ENCODE measurements around the gene WDR81. TPM values are rescaled to one million over a fixed set of nuclear protein-coding genes. Genes with fewer than 3 reads are reported as not detected.

WDR81 gene
- total and polyA plus RNA-seq, 10 of the 15 experiments (the other 5 are each of a cell fraction or from before 2014, with no cell fraction given), result 0.13 to 22.4 (median 7.3) TPM; not detected in 1

DNA sequence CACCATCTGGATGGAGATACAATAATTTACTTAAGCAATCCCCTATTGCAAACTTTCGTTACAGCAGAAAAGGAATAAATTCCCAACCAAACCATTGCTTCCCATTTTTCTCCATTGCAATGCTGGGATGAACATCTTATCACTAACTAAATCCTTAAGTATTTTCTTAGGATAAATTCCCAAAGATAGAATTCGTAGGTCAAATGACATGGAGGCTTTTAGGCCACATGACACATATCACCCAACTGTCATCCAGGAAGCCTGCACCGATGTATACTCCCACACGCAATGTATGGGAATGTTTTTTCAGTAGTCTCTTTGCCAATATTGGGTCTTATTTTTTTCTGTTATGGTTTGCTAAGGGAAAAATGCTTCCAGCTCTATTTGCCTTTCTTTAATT lies 12.7 kb upstream of the WDR81 start:
- ChIA-PET SMC1A (ENCODE audit: uncharacterized antibody, unreplicated experiment) (no interaction called here), POLR2A (no interaction called here), RAD21 (ENCODE audit: unreplicated experiment) (no interaction called here), CTCF (no interaction called here)
- H2AFZ ChIP-seq (ENCODE audit: control insufficient read depth, low read depth, low read length), result no peak overlapping the region
- no peak overlapping the region for H3K4me2 ChIP-seq (ENCODE audit: control insufficient read depth, insufficient read depth)
- H3K36me3 ChIP-seq (ENCODE audit: control insufficient read depth in 2 of 2, insufficient read depth in 2 of 2, low read length in 1 of 2), result peaks cover 0 to 7% of the 10 kb centered on the region in 2 experiments; a peak in 2 of 4 replicates
- WGBS (ENCODE audit: insufficient coverage, insufficient replicate concordance, low lambda C conversion rate, missing lambda C conversion rate), result 87% methylated on average over 4 of the region's 4 CpGs
- in situ Hi-C loops (cut with MboI), result no loop called here
- no peak overlapping the region for H3K9ac ChIP-seq (ENCODE audit: control insufficient read depth, insufficient read depth, low read length)
- DNase-seq (ENCODE audit: low read depth, low spot score) (no peak), ATAC-seq (no peak), FAIRE-seq (no peak)
- no TSS peak for BruUV-seq (replicated peaks)
- TF ChIP-seq, protein P1, sequence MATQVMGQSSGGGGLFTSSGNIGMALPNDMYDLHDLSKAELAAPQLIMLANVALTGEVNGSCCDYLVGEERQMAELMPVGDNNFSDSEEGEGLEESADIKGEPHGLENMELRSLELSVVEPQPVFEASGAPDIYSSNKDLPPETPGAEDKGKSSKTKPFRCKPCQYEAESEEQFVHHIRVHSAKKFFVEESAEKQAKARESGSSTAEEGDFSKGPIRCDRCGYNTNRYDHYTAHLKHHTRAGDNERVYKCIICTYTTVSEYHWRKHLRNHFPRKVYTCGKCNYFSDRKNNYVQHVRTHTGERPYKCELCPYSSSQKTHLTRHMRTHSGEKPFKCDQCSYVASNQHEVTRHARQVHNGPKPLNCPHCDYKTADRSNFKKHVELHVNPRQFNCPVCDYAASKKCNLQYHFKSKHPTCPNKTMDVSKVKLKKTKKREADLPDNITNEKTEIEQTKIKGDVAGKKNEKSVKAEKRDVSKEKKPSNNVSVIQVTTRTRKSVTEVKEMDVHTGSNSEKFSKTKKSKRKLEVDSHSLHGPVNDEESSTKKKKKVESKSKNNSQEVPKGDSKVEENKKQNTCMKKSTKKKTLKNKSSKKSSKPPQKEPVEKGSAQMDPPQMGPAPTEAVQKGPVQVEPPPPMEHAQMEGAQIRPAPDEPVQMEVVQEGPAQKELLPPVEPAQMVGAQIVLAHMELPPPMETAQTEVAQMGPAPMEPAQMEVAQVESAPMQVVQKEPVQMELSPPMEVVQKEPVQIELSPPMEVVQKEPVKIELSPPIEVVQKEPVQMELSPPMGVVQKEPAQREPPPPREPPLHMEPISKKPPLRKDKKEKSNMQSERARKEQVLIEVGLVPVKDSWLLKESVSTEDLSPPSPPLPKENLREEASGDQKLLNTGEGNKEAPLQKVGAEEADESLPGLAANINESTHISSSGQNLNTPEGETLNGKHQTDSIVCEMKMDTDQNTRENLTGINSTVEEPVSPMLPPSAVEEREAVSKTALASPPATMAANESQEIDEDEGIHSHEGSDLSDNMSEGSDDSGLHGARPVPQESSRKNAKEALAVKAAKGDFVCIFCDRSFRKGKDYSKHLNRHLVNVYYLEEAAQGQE (IDR thresholded peaks at IDR 0.05; ENCODE audit: low read depth, low read length), result no peak
- H3K27me3 ChIP-seq (replicated peaks in 1 of 2; ENCODE audit: control insufficient read depth in 2 of 2, insufficient read depth in 2 of 2, low read length in 1 of 2), result peaks cover 0 to 5% of the 10 kb centered on the region in 2 experiments; a peak in 2 of 4 replicates
- H3K4me3 ChIP-seq, result no peak overlapping the region
- H3K4me1 ChIP-seq (ENCODE audit: control insufficient read depth, insufficient read depth, low read length), result peaks cover 9% of the 10 kb centered on the region
- H3K27ac ChIP-seq (ENCODE audit: control insufficient read depth, insufficient read depth), result no peak overlapping the region
- H4K20me1 ChIP-seq (ENCODE audit: control insufficient read depth, insufficient read depth), result no peaks in the 10 kb centered on the region
- intact Hi-C loops (cut with micrococcal nuclease; ENCODE audit: unreplicated experiment), result no loop called here
- no peaks in the 10 kb centered on the region for H3K9me3 ChIP-seq (replicated peaks; ENCODE audit: control insufficient read depth, insufficient read depth, low read length)
- H3K79me2 ChIP-seq (ENCODE audit: control insufficient read depth, insufficient read depth, low read length), result peaks cover 2% of the 10 kb centered on the region; the same call in 1 of the 2 replicates

DNA sequence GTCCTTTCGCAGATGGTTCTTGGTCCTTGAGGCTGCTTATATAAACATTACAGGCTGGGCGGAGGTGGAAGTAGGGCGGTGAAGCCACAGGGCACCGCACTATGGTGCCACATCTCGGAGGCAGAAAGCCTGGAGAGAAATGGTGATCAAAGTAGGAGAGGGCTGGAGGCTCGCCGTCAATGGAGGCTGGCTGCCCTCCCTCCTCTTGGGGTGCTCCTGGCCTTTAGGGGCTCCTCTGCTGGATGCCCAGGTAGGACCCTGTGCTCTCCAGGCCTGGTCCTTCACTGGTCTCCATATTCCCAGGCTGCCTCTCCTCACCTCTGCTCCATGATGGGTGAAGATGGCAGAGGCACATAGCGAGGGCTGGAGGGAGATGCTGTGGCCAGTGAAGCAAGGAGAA lies 12.2 kb upstream of the WDR81 start:
- in situ Hi-C loops (cut with MboI) (no loop called here), intact Hi-C loops (cut with micrococcal nuclease; ENCODE audit: unreplicated experiment) (no loop called here)
- no TSS peak for BruUV-seq (replicated peaks)
- TF ChIP-seq, protein P2, sequence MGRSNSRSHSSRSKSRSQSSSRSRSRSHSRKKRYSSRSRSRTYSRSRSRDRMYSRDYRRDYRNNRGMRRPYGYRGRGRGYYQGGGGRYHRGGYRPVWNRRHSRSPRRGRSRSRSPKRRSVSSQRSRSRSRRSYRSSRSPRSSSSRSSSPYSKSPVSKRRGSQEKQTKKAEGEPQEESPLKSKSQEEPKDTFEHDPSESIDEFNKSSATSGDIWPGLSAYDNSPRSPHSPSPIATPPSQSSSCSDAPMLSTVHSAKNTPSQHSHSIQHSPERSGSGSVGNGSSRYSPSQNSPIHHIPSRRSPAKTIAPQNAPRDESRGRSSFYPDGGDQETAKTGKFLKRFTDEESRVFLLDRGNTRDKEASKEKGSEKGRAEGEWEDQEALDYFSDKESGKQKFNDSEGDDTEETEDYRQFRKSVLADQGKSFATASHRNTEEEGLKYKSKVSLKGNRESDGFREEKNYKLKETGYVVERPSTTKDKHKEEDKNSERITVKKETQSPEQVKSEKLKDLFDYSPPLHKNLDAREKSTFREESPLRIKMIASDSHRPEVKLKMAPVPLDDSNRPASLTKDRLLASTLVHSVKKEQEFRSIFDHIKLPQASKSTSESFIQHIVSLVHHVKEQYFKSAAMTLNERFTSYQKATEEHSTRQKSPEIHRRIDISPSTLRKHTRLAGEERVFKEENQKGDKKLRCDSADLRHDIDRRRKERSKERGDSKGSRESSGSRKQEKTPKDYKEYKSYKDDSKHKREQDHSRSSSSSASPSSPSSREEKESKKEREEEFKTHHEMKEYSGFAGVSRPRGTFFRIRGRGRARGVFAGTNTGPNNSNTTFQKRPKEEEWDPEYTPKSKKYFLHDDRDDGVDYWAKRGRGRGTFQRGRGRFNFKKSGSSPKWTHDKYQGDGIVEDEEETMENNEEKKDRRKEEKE (IDR thresholded peaks at IDR 0.05), result no peak
- TF ChIP-seq ZNF24 (IDR thresholded peaks at IDR 0.05) (no peak), RAD21 (IDR thresholded peaks at IDR 0.05; ENCODE audit: insufficient read depth, low read depth, low read length) (no peak), CBFB (IDR thresholded peaks at IDR 0.05; ENCODE audit: low read depth) (no peak), PAX5 (IDR thresholded peaks at IDR 0.05; ENCODE audit: borderline replicate concordance, low read depth, low read length) (no peak), TCF7 (IDR thresholded peaks at IDR 0.05; ENCODE audit: borderline replicate concordance) (no peak), CHD1 (IDR thresholded peaks at IDR 0.05; ENCODE audit: low read depth, low read length) (no peak), POLR2A (IDR thresholded peaks at IDR 0.05; ENCODE audit: low read depth, low read length) (no peak)
- TF ChIP-seq, protein P3, sequence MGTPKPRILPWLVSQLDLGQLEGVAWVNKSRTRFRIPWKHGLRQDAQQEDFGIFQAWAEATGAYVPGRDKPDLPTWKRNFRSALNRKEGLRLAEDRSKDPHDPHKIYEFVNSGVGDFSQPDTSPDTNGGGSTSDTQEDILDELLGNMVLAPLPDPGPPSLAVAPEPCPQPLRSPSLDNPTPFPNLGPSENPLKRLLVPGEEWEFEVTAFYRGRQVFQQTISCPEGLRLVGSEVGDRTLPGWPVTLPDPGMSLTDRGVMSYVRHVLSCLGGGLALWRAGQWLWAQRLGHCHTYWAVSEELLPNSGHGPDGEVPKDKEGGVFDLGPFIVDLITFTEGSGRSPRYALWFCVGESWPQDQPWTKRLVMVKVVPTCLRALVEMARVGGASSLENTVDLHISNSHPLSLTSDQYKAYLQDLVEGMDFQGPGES (IDR thresholded peaks at IDR 0.05), result no peak

More for the DNA sequence above, 12.2 kb upstream of the WDR81 start:
- Histone ChIP-seq H3K79me2 (ENCODE audit: control insufficient read depth, insufficient read depth, low read length) (peaks cover 2% of the 10 kb centered on the region; the same call in 1 of the 2 replicates), H3K36me3 (ENCODE audit: control insufficient read depth in 2 of 2, insufficient read depth in 2 of 2, low read length in 1 of 2) (peaks cover 0 to 7% of the 10 kb centered on the region in 2 experiments; a peak in 2 of 4 replicates), H3K9me3 (replicated peaks; ENCODE audit: control insufficient read depth, insufficient read depth, low read length) (no peaks in the 10 kb centered on the region), H3K4me1 (ENCODE audit: control insufficient read depth, insufficient read depth, low read length) (peaks cover 9% of the 10 kb centered on the region), H3K9ac (ENCODE audit: control insufficient read depth, insufficient read depth, low read length) (no peak overlapping the region), H3K4me2 (ENCODE audit: control insufficient read depth, insufficient read depth) (no peak overlapping the region), H2AFZ (ENCODE audit: control insufficient read depth, low read depth, low read length) (no peak overlapping the region), H3K4me3 (no peak overlapping the region), H3K27me3 (replicated peaks in 1 of 2; ENCODE audit: control insufficient read depth in 2 of 2, insufficient read depth in 2 of 2, low read length in 1 of 2) (peaks cover 0 to 5% of the 10 kb centered on the region in 2 experiments; a peak in 2 of 4 replicates), H3K27ac (ENCODE audit: control insufficient read depth, insufficient read depth) (no peak overlapping the region), H4K20me1 (ENCODE audit: control insufficient read depth, insufficient read depth) (no peaks in the 10 kb centered on the region)
- ATAC-seq (no peak), FAIRE-seq (no peak), DNase-seq (ENCODE audit: low read depth, low spot score) (no peak)
- WGBS (ENCODE audit: insufficient coverage, insufficient replicate concordance, low lambda C conversion rate, missing lambda C conversion rate), result 93% methylated on average over 8 of the region's 8 CpGs
- ChIA-PET SMC1A (ENCODE audit: uncharacterized antibody, unreplicated experiment) (no interaction called here), CTCF (interaction anchor here (1.8 to 1.9 kb wide), 3 partner anchors 10 to 72 kb away, joined by 4 to 15 read pairs (median 9); no protein-coding TSS in a partner anchor), POLR2A (no interaction called here), RAD21 (ENCODE audit: unreplicated experiment) (no interaction called here)

Measured in GM12878 (cell line).